Heart right ventricle (tissue), 16 donors: ENCODE measurements around the gene ZNF695. TPM values are rescaled to one million over a fixed set of nuclear protein-coding genes. Genes with fewer than 3 reads are reported as not detected.
A peak's percentile ranks its signal among the peaks of the same experiment; 100 is the strongest.
"Not testable (repeated sequence)": the region's sequence is repeated elsewhere in the genome, so short reads cannot be mapped to it uniquely, and the experiment has no call there.

Experiments used
- ATAC-seq, 8 donors: fragments of 200-7000 bp; cut with Tn5 transposase; one replicate each; pipeline ENCODE4 v1.9.1; 2020; ENCODE audit warnings: mild to moderate bottlenecking in 8 of 8, moderate library complexity in 8 of 8, moderate number of reproducible peaks in 1 of 8
- DNase-seq, 2 donors: peaks; one replicate each; pipeline ENCODE4 v3.0.0-alpha.2; 2020
- H3K27ac ChIP-seq, 10 donors: fragments of 200-600 bp; sonication (generic) in 2 of 10; one replicate each; pipeline versions ENCODE4 v1.5.0 to v1.8.0; 2020 to 2022; ENCODE audit warnings: mild to moderate bottlenecking in 3 of 10
- H3K27me3 ChIP-seq, 7 donors: fragments of 200-600 bp; one replicate each; pipeline ENCODE4 v1.8.0; 2021 to 2022; ENCODE audit warnings: mild to moderate bottlenecking in 2 of 7
- H3K36me3 ChIP-seq, 9 donors: fragments of 200-600 bp; sonication (generic) in 1 of 9; one replicate each; pipeline versions ENCODE4 v1.5.0 to v1.8.0; 2020 to 2022; ENCODE audit warnings: mild to moderate bottlenecking in 2 of 9
- H3K4me1 ChIP-seq, 9 donors: fragments of 200-600 bp; sonication (generic) in 1 of 9; one replicate each; pipeline versions ENCODE4 v1.5.0 to v1.8.0; 2020 to 2022; ENCODE audit warnings: mild to moderate bottlenecking in 4 of 9
- H3K4me3 ChIP-seq, 10 donors: fragments of 200-600 bp; sonication (generic) in 2 of 10; one replicate each; pipeline versions ENCODE4 v1.5.0 to v1.8.0; 2020 to 2022; ENCODE audit warnings: mild to moderate bottlenecking in 7 of 10, moderate library complexity in 2 of 10
- H3K9me3 ChIP-seq, 11 donors: fragments of 200-600 bp in 10 of 11; sonication (generic) in 2 of 11; one replicate each; pipeline versions ENCODE4 v1.5.0 to v1.8.0; 2013 to 2022; ENCODE audit warnings: mild to moderate bottlenecking in 2 of 11, control low read depth in 1 of 11, moderate library complexity in 1 of 11
- WGBS, 2 donors: extraction: QIAGEN DNeasy Blood & Tissue Kit; methylation state at CpG; one replicate each; pipeline ENCODE4 v1.1.7; 2013; ENCODE audit warnings: inconsistent platforms in 1 of 2; 5-methylcytosine and 5-hydroxymethylcytosine counted together
- intact Hi-C, 10 donors: fragments of 100-400 bp; cut with DNase I; formaldehyde crosslinking; loops; one replicate each; pipeline versions ENCODE4 v1.11.1 to v1.14.2; 2022
- polyA plus RNA-seq, 2 donors: library from polyadenylated mRNA; stranded (reverse); fragments of 200-250 nt; gene quantifications; one replicate each; pipeline ENCODE4 v1.2.3, GENCODE V29; 2013
- total RNA-seq, 10 donors: library from RNA; stranded (reverse); fragmentation: NEBNext Ultra II Directional in 3 of 10; extraction: Animal tissue kit (Norgen Biotek cat#: 25700) in 3 of 10; gene quantifications; one replicate each; pipeline versions ENCODE4 v1.2.1 to v1.2.4, GENCODE V29; 2021 to 2023
- TF ChIP-seq, protein P1 (sequence below), 9 donors: fragments of 200-600 bp; sonication (generic) in 2 of 9; IDR thresholded peaks; one replicate each; pipeline versions ENCODE4 v1.5.0 to v1.8.0; 2021 to 2022; ENCODE audit warnings: antibody characterized with exemption in 9 of 9, mild to moderate bottlenecking in 5 of 9, moderate library complexity in 1 of 9
- donor health status: Arrhythmogenic right ventricular cardiomyopathy.
- donor health status: ischemic (EF 13 %, LVEDD 7.1; RV severe dilation, severe dysfunction).
- donor health status: healthy with polysubstance abuse.
- donor health status: DM: no; HTN: yes; CAD: no.
- donor health status: DM: no; HTN: no; CAD: no.
- donor health status: ischemic (EF 25% LVEDD 6.9; RV normal size, moderate dysfunction).
- donor health status: ischemic (EF 25% LVEDD 5.7; RV mildly dilated, moderate dysfunction).
- donor health status: healthy.
- donor health status: DM: yes; HTN: yes; CAD: no.
- donor health status: Ischemic cardiomyopathy.
- donor health status: ischemic (EF 35%, LVEDD 5.7; RV mildly dilated, moderate dysfunction).
- donor health status: nonischemic (EF 11% LVEDD 7.7; RV severe dilation, severe dysfunction).
- donor health status: DM: yes; HTN: yes; CAD: no.
- donor health status: PGD.
- donor health status: ischemic (EF 29% LVEDD 5.4; RV normal size, mild dysfunction).
- donor health status: nonischemic (EF 23%, LVEDD 6.1; RV moderate dilation, normal function).

ZNF695 gene
- total and polyA plus RNA-seq, 12 donors, result 0.01 to 0.25 (median 0.19) TPM; not detected in 9

- ATAC-seq (no peak), DNase-seq (no peak)
- H3K27ac ChIP-seq, result no peak overlapping the region
- no peaks in the 10 kb centered on the region for H3K27me3 ChIP-seq
- intact Hi-C loops, result loop anchor here in 3 of 10 donors (10.0 kb wide), 1 partner anchor 328 kb away; no protein-coding TSS in a partner anchor
- 98 to 100% methylated on average over 2 of the region's 2 CpGs for WGBS, 2 donors
- TF ChIP-seq, protein P1, sequence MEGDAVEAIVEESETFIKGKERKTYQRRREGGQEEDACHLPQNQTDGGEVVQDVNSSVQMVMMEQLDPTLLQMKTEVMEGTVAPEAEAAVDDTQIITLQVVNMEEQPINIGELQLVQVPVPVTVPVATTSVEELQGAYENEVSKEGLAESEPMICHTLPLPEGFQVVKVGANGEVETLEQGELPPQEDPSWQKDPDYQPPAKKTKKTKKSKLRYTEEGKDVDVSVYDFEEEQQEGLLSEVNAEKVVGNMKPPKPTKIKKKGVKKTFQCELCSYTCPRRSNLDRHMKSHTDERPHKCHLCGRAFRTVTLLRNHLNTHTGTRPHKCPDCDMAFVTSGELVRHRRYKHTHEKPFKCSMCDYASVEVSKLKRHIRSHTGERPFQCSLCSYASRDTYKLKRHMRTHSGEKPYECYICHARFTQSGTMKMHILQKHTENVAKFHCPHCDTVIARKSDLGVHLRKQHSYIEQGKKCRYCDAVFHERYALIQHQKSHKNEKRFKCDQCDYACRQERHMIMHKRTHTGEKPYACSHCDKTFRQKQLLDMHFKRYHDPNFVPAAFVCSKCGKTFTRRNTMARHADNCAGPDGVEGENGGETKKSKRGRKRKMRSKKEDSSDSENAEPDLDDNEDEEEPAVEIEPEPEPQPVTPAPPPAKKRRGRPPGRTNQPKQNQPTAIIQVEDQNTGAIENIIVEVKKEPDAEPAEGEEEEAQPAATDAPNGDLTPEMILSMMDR (IDR thresholded peaks at IDR 0.05), result no peak
- H3K4me3 ChIP-seq, result no peak overlapping the region
- H3K4me1 ChIP-seq, result no peaks in the 10 kb centered on the region
- peaks cover 0 to 100% (median 22%) of the 10 kb centered on the region in 11 donors for H3K9me3 ChIP-seq
- H3K36me3 ChIP-seq, result no peaks in the 10 kb centered on the region
These were observed 39.4 kb upstream of the ZNF695 start for GRCh38 chr1:247047260-247047659.

GRCh38 chr1:247043406-247043805 is 35.5 kb upstream of the ZNF695 start:
- no peak overlapping the region for H3K27ac ChIP-seq
- TF ChIP-seq, protein P1 (IDR thresholded peaks at IDR 0.05), result peak in 5 of 9 donors; percentile 22 to 55 (median 35)
- intact Hi-C loops, result loop anchor here in 4 of 10 donors (5.0 to 10.0 kb wide), 2 partner anchors 329 to 331 kb away; no protein-coding TSS in a partner anchor
- H3K27me3 ChIP-seq, result no peaks in the 10 kb centered on the region
- peaks cover 0 to 100% (median 22%) of the 10 kb centered on the region in 11 donors for H3K9me3 ChIP-seq
- DNase-seq (no peak), ATAC-seq (no peak)
- no peak overlapping the region for H3K4me3 ChIP-seq
- H3K36me3 ChIP-seq, result peaks cover 0 to 15% (median 4%) of the 10 kb centered on the region in 9 donors
- no peaks in the 10 kb centered on the region for H3K4me1 ChIP-seq
- 89 to 92% methylated on average over 5 of the region's 5 CpGs for WGBS, 2 donors

GRCh38 chr1:247037511-247038320 is 29.9 kb upstream of the ZNF695 start:
- Histone ChIP-seq H3K4me1 (no peaks in the 10 kb centered on the region), H3K4me3 (no peak overlapping the region), H3K27ac (no peak overlapping the region), H3K9me3 (peaks cover 0 to 100% (median 29%) of the 10 kb centered on the region in 11 donors), H3K27me3 (no peaks in the 10 kb centered on the region), H3K36me3 (peaks cover 0 to 63% (median 25%) of the 10 kb centered on the region in 9 donors)
- TF ChIP-seq, protein P1 (IDR thresholded peaks at IDR 0.05), result no peak
- 98% methylated on average over 6 of the region's 6 CpGs for WGBS, 2 donors
- intact Hi-C loops, result no loop called here
- DNase-seq, result no peak
- no peak for ATAC-seq

DNA sequence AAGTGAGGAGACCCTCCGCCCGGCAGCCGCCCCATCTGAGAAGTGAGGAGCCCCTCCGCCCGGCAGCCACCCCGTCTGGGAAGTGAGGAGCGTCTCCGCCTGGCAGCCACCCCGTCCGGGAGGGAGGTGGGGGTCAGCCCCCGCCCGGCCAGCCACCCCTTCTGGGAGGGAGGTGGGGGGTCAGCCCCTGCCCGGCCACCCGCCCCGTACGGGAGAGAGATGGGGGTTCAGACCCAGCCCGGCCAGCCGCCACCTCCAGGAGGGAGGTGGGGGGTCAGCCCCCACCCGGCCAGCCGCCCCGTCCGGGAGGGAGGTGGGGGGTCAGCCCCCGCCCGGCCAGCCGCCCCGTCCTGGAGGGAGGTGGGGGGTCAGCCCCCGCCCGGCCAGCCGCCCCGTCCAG is 24.4 kb upstream of the ZNF695 start:
- Histone ChIP-seq H3K9me3 (peaks cover 0 to 94% (median 38%) of the 10 kb centered on the region in 11 donors), H3K36me3 (peaks cover 0 to 37% (median 9%) of the 10 kb centered on the region in 9 donors)
- H3K4me3 ChIP-seq, H3K27ac ChIP-seq, H3K4me1 ChIP-seq, H3K27me3 ChIP-seq, ATAC-seq, DNase-seq, intact Hi-C loops: not testable (repeated sequence)
- WGBS, 2 donors, result 92 to 93% methylated on average over 7 to 24 of the region's 30 CpGs

GRCh38 chr1:247024658-247025057 is 16.8 kb upstream of the ZNF695 start:
- H3K36me3 ChIP-seq, H3K4me1 ChIP-seq, ATAC-seq, intact Hi-C loops, DNase-seq, H3K27me3 ChIP-seq, H3K4me3 ChIP-seq, H3K27ac ChIP-seq: not testable (repeated sequence)
- peaks cover 0 to 87% (median 11%) of the 10 kb centered on the region in 11 donors for H3K9me3 ChIP-seq
- 83 to 85% methylated on average over 5 of the region's 5 CpGs for WGBS, 2 donors
